WI38 (cell line): ENCODE results near the gene TRIM4.
"Not testable (repeated sequence)": the region's sequence is repeated elsewhere in the genome, so short reads cannot be mapped to it uniquely, and the experiment has no call there.

Source experiments
- H3K4me3 ChIP-seq: 2 replicates; pipeline ENCODE4 v1.5.1; 2011; ENCODE audit warnings: low read depth, mild to moderate bottlenecking, control low read depth, low read length
- TF ChIP-seq, protein P1 (sequence below): IDR thresholded peaks from 2 replicates; pipeline ENCODE4 v1.5.1; 2012; ENCODE audit warnings: low read depth, mild to moderate bottlenecking, control low read depth, low read length

TRIM4 gene

GRCh38 chr7:99881370-99881769 is 38.0 kb downstream of the TRIM4 start:
- TF ChIP-seq, protein P1, sequence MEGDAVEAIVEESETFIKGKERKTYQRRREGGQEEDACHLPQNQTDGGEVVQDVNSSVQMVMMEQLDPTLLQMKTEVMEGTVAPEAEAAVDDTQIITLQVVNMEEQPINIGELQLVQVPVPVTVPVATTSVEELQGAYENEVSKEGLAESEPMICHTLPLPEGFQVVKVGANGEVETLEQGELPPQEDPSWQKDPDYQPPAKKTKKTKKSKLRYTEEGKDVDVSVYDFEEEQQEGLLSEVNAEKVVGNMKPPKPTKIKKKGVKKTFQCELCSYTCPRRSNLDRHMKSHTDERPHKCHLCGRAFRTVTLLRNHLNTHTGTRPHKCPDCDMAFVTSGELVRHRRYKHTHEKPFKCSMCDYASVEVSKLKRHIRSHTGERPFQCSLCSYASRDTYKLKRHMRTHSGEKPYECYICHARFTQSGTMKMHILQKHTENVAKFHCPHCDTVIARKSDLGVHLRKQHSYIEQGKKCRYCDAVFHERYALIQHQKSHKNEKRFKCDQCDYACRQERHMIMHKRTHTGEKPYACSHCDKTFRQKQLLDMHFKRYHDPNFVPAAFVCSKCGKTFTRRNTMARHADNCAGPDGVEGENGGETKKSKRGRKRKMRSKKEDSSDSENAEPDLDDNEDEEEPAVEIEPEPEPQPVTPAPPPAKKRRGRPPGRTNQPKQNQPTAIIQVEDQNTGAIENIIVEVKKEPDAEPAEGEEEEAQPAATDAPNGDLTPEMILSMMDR, result no peak
- no peak overlapping the region for H3K4me3 ChIP-seq

- TF ChIP-seq, protein P1, result no peak
- H3K4me3 ChIP-seq, result no peak within 1 kb of the TSS
Observed at GRCh38 chr7:99876933-99877332, 42.4 kb downstream of the TRIM4 start, which contains the start of gene OR2AE1. OR2AE1 (minus strand) TSS chr7:99877033; CDS start chr7:99877033, 0 bp downstream.

DNA sequence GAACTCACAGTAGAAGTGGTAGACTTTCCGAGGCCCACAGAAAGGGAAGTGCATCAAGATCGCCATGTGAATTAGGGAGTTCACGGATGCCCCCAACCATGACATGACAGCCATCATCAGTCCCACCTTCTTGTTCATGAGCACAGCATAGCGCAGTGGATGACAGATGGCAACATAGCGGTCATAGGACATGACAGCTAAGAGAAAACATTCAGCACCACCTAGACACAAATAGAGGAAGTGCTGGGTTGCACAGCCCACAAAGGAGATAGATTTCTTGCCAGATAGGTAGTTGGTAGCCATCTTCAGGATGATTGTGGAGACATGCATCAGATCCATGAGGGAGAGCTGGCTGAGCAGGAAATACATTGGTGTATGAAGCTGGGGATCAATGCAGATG is 42.8 kb downstream of the TRIM4 start:
- TF ChIP-seq, protein P1, result no peak
- H3K4me3 ChIP-seq, result no peak overlapping the region

GRCh38 chr7:99868246-99868645 is 51.1 kb downstream of the TRIM4 start:
- H3K4me3 ChIP-seq, result no peak overlapping the region
- TF ChIP-seq, protein P1, result no peak

GRCh38 chr7:99867477-99867876 is 51.9 kb downstream of the TRIM4 start:
- H3K4me3 ChIP-seq, result not testable (repeated sequence)

GRCh38 chr7:99863847-99864440 is 55.4 kb downstream of the TRIM4 start:
- TF ChIP-seq, protein P1, result no peak

GRCh38 chr7:99860281-99861127 is 58.8 kb downstream of the TRIM4 start:
- TF ChIP-seq, protein P1, result no peak
- no peak overlapping the region for H3K4me3 ChIP-seq

More at GRCh38 chr7:99863847-99864440, 55.4 kb downstream of the TRIM4 start:
- H3K4me3 ChIP-seq, result no peak overlapping the region
